Measurements from ENCODE around the gene RNPEPL1.

- no peak for TF ChIP-seq POLR2A (IDR thresholded peaks at IDR 0.05)
- TF ChIP-seq, protein P1, sequence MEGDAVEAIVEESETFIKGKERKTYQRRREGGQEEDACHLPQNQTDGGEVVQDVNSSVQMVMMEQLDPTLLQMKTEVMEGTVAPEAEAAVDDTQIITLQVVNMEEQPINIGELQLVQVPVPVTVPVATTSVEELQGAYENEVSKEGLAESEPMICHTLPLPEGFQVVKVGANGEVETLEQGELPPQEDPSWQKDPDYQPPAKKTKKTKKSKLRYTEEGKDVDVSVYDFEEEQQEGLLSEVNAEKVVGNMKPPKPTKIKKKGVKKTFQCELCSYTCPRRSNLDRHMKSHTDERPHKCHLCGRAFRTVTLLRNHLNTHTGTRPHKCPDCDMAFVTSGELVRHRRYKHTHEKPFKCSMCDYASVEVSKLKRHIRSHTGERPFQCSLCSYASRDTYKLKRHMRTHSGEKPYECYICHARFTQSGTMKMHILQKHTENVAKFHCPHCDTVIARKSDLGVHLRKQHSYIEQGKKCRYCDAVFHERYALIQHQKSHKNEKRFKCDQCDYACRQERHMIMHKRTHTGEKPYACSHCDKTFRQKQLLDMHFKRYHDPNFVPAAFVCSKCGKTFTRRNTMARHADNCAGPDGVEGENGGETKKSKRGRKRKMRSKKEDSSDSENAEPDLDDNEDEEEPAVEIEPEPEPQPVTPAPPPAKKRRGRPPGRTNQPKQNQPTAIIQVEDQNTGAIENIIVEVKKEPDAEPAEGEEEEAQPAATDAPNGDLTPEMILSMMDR (IDR thresholded peaks at IDR 0.05): no peak
These were observed 19.8 kb downstream of the RNPEPL1 start for GRCh38 chr2:240588006-240588655.

Measured in testis (tissue), 2 donors.